Tibial nerve (tissue), 4 donors: ENCODE results near the gene CLSTN1. TPM values are rescaled to one million over a fixed set of nuclear protein-coding genes. Genes with fewer than 3 reads are reported as not detected.

Experiments
- DNase-seq, 2 donors: peaks; one replicate each; pipeline ENCODE4 v3.0.0-alpha.2; 2019; ENCODE audit warnings: low spot score in 2 of 2
- H3K27ac ChIP-seq, 4 donors: fragments of 200-600 bp; sonication (generic) in 3 of 4; one replicate each; pipeline ENCODE4 v1.5.1; 2017 to 2019; ENCODE audit warnings: mild to moderate bottlenecking in 1 of 4
- H3K27me3 ChIP-seq, 2 donors: fragments of 200-600 bp; sonication (generic) in 1 of 2; one replicate each; pipeline versions ENCODE4 v1.5.1 to v1.6.0; 2017 to 2019
- H3K36me3 ChIP-seq, 3 donors: fragments of 200-600 bp; sonication (generic); one replicate each; pipeline ENCODE4 v1.5.1; 2018 to 2019
- H3K4me1 ChIP-seq, 4 donors: fragments of 200-600 bp; sonication (generic) in 3 of 4; one replicate each; pipeline ENCODE4 v1.5.1; 2017 to 2019
- H3K4me3 ChIP-seq, 4 donors: fragments of 200-600 bp; sonication (generic) in 3 of 4; one replicate each; pipeline ENCODE4 v1.5.1; 2017 to 2019; ENCODE audit warnings: mild to moderate bottlenecking in 1 of 4, moderate library complexity in 1 of 4
- H3K9me3 ChIP-seq, 4 donors: fragments of 200-600 bp; sonication (generic) in 3 of 4; one replicate each; pipeline ENCODE4 v1.5.1; 2017 to 2019
- EP300 ChIP-seq, 2 donors: sonication (generic); formaldehyde crosslinking; IDR thresholded peaks; one replicate each; pipeline ENCODE4 v1.6.1; 2017; ENCODE audit warnings: antibody characterized with exemption in 2 of 2, mild to moderate bottlenecking in 1 of 2
- POLR2A ChIP-seq, 2 donors: fragments of 450-650 bp; IDR thresholded peaks; one replicate each; pipeline ENCODE4 v1.6.1; 2017; ENCODE audit warnings: antibody characterized with exemption in 2 of 2, mild to moderate bottlenecking in 2 of 2, moderate library complexity in 2 of 2
- WGBS, 2 donors: methylation state at CpG; one replicate each; pipeline ENCODE4 v1.1.5; 2018; 5-methylcytosine and 5-hydroxymethylcytosine counted together
- total RNA-seq, 4 donors: library from RNA; depleted of rRNA; stranded (reverse); fragments of >200 nt; gene quantifications; one replicate each; pipeline ENCODE4 v1.1.0, GENCODE V29; 2016
- TF ChIP-seq, protein P1 (sequence below), 5 experiments: fragments of 200-600 bp in 3 of 5; fragments of 450-650 bp in 2 of 5; sonication (generic) in 3 of 5; IDR thresholded peaks; one replicate each; pipeline ENCODE4 v1.5.1; 2016 to 2019; ENCODE audit warnings: antibody characterized with exemption in 5 of 5, mild to moderate bottlenecking in 3 of 5, moderate library complexity in 2 of 5

CLSTN1 gene
- total RNA-seq, 4 donors from 2014 or later, result 60.9 to 90.6 (median 72.5) TPM

DNA sequence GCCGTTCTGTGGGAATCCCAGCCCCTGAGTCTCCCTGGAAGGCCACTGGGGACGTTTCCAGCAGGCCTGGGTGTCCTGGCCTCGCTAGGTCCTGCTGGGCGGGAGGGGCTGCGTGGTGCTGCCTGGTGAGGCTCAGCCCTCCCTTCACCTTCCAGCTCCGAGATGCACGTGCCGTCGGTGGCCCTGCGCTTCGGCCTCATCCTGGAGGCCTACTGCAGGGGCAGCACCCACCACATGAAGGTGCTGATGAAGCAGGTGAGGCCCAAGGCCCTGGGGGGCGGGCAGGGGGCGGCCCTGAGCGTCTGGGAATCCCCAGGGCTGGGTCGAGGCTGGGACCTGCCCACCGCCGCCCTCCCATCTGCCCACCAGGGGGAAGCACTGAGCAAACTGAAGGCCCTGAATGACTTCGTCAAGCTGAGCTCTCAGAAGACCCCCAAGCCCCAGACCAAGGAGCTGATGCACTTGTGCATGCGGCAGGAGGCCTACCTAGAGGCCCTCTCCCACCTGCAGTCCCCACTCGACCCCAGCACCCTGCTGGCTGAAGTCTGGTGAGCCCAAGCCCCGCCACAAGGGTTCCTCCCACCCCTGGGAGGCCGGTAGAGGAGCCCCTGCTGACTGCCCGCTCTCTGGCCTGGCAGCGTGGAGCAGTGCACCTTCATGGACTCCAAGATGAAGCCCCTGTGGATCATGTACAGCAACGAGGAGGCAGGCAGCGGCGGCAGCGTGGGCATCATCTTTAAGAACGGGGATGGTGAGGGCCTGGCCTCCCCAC, 102.0 kb downstream of the CLSTN1 start:
- TF ChIP-seq POLR2A (IDR thresholded peaks at IDR 0.05), result no peak
- TF ChIP-seq, protein P1, sequence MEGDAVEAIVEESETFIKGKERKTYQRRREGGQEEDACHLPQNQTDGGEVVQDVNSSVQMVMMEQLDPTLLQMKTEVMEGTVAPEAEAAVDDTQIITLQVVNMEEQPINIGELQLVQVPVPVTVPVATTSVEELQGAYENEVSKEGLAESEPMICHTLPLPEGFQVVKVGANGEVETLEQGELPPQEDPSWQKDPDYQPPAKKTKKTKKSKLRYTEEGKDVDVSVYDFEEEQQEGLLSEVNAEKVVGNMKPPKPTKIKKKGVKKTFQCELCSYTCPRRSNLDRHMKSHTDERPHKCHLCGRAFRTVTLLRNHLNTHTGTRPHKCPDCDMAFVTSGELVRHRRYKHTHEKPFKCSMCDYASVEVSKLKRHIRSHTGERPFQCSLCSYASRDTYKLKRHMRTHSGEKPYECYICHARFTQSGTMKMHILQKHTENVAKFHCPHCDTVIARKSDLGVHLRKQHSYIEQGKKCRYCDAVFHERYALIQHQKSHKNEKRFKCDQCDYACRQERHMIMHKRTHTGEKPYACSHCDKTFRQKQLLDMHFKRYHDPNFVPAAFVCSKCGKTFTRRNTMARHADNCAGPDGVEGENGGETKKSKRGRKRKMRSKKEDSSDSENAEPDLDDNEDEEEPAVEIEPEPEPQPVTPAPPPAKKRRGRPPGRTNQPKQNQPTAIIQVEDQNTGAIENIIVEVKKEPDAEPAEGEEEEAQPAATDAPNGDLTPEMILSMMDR (IDR thresholded peaks at IDR 0.05), result peak; percentile 48 to 74 (median 71)
- no peak for TF ChIP-seq EP300 (IDR thresholded peaks at IDR 0.05)
- WGBS, 2 donors, result 70 to 80% methylated on average over 11 to 17 of the region's 29 CpGs
- H3K27me3 ChIP-seq, result no peaks in the 10 kb centered on the region
- DNase-seq, result no peak
- peaks cover 0 to 18% (median 7%) of the 10 kb centered on the region in 4 donors for H3K4me1 ChIP-seq
- H3K4me3 ChIP-seq, result no peak overlapping the region
- H3K36me3 ChIP-seq, result peaks cover 0 to 89% (median 32%) of the 10 kb centered on the region in 3 donors
- H3K27ac ChIP-seq, result no peak overlapping the region
- peaks cover 0 to 12% (median 0%) of the 10 kb centered on the region in 4 donors for H3K9me3 ChIP-seq

DNA sequence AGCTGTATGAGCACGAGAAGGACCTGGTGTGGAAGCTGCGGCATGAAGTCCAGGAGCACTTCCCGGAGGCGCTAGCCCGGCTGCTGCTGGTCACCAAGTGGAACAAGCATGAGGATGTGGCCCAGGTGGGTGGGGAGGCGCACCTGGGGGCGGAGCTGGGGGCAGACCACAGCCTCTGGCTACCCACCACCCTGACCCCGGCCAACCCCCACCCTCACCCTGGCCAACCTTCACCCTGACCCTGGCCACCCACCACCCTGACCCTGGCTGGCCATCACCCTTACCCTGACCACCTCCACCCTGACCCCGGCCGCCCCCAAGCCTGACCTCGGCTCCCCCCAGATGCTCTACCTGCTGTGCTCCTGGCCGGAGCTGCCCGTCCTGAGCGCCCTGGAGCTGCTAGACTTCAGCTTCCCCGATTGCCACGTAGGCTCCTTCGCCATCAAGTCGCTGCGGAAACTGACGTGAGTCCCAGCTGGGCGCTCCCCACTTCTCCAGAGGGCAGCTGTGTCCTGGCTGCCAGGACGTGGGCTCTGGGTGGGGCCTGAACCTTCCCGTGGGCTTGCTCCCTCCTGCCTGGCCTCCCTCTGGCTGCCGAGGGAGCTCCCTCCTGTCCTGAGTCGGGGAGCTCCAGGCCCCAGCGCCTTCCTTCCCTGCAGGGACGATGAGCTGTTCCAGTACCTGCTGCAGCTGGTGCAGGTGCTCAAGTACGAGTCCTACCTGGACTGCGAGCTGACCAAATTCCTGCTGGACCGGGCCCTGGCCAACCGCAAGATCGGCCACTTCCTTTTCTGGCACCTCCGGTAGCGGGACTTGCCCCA, 102.8 kb downstream of the CLSTN1 start:
- Histone ChIP-seq H3K27ac (no peak overlapping the region), H3K4me3 (no peak overlapping the region), H3K27me3 (no peaks in the 10 kb centered on the region), H3K4me1 (peaks cover 0 to 18% (median 7%) of the 10 kb centered on the region in 4 donors), H3K9me3 (peaks cover 0 to 12% (median 0%) of the 10 kb centered on the region in 4 donors), H3K36me3 (peaks cover 0 to 89% (median 32%) of the 10 kb centered on the region in 3 donors)
- TF ChIP-seq, protein P1 (IDR thresholded peaks at IDR 0.05), result no peak
- TF ChIP-seq EP300 (IDR thresholded peaks at IDR 0.05), result no peak
- TF ChIP-seq POLR2A (IDR thresholded peaks at IDR 0.05), result no peak
- WGBS, 2 donors, result 88 to 89% methylated on average over 19 to 34 of the region's 34 CpGs
- no peak for DNase-seq

DNA sequence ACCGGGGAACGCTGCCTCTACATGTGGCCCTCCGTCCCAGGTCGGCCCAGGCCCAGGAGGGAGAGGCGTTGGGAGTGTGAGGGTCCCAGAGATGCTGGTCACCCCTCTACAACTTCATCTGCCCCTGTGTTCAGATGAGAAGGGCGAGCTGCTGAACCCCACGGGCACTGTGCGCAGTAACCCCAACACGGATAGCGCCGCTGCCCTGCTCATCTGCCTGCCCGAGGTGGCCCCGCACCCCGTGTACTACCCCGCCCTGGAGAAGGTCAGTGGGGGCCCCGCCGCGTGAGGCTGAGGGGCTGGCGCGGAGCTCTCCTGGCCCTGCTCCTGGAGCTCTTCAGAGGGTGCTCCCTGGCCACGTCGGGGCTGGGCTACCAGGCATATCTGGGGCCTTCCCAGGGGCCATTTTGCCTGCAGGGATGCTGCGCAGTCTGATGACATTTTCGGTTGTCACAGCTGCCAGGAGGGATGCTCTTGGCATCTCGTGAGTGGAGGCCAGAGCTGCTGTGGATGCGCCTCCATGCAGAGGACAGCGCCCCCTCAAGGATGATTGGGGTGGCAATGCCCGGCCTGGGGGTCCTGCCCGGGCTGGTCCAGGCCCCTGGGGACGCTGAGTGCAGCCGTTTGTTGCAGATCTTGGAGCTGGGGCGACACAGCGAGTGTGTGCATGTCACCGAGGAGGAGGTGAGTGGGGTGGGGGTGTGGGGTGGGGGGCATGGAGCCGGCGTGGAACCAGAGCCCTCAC, 103.6 kb downstream of the CLSTN1 start:
- no peaks in the 10 kb centered on the region for H3K27me3 ChIP-seq
- peaks cover 0 to 12% (median 0%) of the 10 kb centered on the region in 4 donors for H3K9me3 ChIP-seq
- no peak for DNase-seq
- H3K4me1 ChIP-seq, result peaks cover 0 to 18% (median 7%) of the 10 kb centered on the region in 4 donors
- peaks cover 0 to 89% (median 32%) of the 10 kb centered on the region in 3 donors for H3K36me3 ChIP-seq
- no peak for TF ChIP-seq POLR2A (IDR thresholded peaks at IDR 0.05)
- TF ChIP-seq EP300 (IDR thresholded peaks at IDR 0.05), result no peak
- TF ChIP-seq, protein P1 (IDR thresholded peaks at IDR 0.05), result no peak
- WGBS, 2 donors, result 84 to 88% methylated on average over 10 to 36 of the region's 36 CpGs
- peak overlapping the region in 1 of 4 donors; percentile 26 for H3K27ac ChIP-seq
- H3K4me3 ChIP-seq, result no peak overlapping the region

DNA sequence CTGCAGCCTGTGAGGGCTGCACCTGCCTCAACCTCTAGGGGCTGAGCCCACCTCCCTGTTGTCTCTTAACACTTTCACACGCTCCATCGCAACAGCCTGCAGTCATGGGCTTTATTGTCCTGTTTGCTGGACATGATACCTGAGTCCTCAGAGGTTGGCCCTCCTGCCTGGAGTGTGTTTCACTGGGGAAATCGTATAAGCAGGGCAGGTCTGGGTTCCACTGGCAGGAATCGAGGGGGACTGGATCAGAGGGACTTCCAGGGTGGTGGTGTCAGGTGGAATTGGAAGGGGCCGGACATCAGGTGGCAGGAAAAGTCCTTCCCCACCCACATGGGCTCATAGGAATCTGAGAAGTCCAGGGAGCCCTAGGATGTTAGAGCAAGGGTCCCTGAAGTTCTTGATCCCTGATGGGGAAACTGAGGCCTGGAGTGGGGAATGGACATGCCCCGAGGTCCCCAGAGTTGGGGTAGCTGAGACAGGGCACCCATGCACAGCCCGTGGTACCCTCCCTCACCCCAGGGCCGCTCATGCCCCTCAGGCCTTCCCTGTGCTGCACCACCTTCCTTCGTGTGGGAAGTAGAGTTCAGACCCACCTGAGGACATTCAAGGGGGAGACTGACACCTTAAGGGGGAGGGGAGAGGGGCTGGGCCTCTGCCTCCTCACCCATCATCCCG, 105.6 kb downstream of the CLSTN1 start:
- Histone ChIP-seq H3K27me3 (no peaks in the 10 kb centered on the region), H3K36me3 (peaks cover 0 to 82% (median 20%) of the 10 kb centered on the region in 3 donors), H3K4me3 (no peak overlapping the region), H3K4me1 (peaks cover 0 to 18% (median 7%) of the 10 kb centered on the region in 4 donors), H3K9me3 (peaks cover 0 to 4% (median 0%) of the 10 kb centered on the region in 4 donors), H3K27ac (peak overlapping the region in 2 of 4 donors; percentile 2 to 73)
- no peak for DNase-seq
- WGBS, 2 donors, result 85 to 88% methylated on average over 7 to 8 of the region's 10 CpGs
- no peak for TF ChIP-seq EP300 (IDR thresholded peaks at IDR 0.05)
- TF ChIP-seq POLR2A (IDR thresholded peaks at IDR 0.05), result no peak
- TF ChIP-seq, protein P1 (IDR thresholded peaks at IDR 0.05), result no peak
